Measurements from ENCODE around the gene PEX5.

GRCh38 chr12:7180685-7181084, 8.8 kb upstream of the PEX5 start:
- TF ChIP-seq CTCF (IDR thresholded peaks at IDR 0.05) (no peak), POLR2A (IDR thresholded peaks at IDR 0.05) (no peak)
